GDM1 (cell line): Measurements from ENCODE around the gene PNN.
"Not testable (repeated sequence)": the region's sequence is repeated elsewhere in the genome, so short reads cannot be mapped to it uniquely, and the experiment has no call there.

ENCODE experiments used
- DNase-seq: peaks from one replicate; lab custom pipeline; 2025; lab: John Stamatoyannopoulos, UW

The PNN gene

GRCh38 chr14:39174560-39175444, at the start of gene PNN:
Gene PNN (plus strand): TSS chr14:39175254. CDS start chr14:39175280, 26 bp downstream.
- DNase-seq, result peak; percentile 99

- DNase-seq, result not testable (repeated sequence)
Observed at GRCh38 chr14:39137835-39138234, 37.2 kb upstream of the PNN start.

- no peak for DNase-seq
Observed at GRCh38 chr14:39138440-39138839, 36.6 kb upstream of the PNN start.

GRCh38 chr14:39140170-39140569, 34.9 kb upstream of the PNN start:
- DNase-seq, result no peak

- DNase-seq, result not testable (repeated sequence)
Observed at GRCh38 chr14:39141623-39142022, 33.4 kb upstream of the PNN start.

GRCh38 chr14:39143226-39143625, 31.8 kb upstream of the PNN start:
- DNase-seq, result not testable (repeated sequence)

GRCh38 chr14:39145266-39145966, 29.6 kb upstream of the PNN start:
- no peak for DNase-seq

GRCh38 chr14:39154594-39155189, 20.4 kb upstream of the PNN start:
- no peak for DNase-seq

GRCh38 chr14:39157491-39157890, 17.6 kb upstream of the PNN start:
- DNase-seq, result no peak

- no peak for DNase-seq
Observed at GRCh38 chr14:39158222-39158858, 16.7 kb upstream of the PNN start.

GRCh38 chr14:39160494-39160893, 14.6 kb upstream of the PNN start:
- no peak for DNase-seq

- not testable (repeated sequence) for DNase-seq
Observed at GRCh38 chr14:39167797-39168320, 7.2 kb upstream of the PNN start.

- no peak for DNase-seq
Observed at GRCh38 chr14:39168591-39168990, 6.5 kb upstream of the PNN start.

- no peak for DNase-seq
Observed at GRCh38 chr14:39169541-39169900, 5.5 kb upstream of the PNN start.

- no peak for DNase-seq
Observed at GRCh38 chr14:39173198-39173597, 1.9 kb upstream of the PNN start.

GRCh38 chr14:39175445-39176262, 600 bp downstream of the PNN start:
- DNase-seq, result peak; percentile 50

GRCh38 chr14:39176263-39177167, 1.5 kb downstream of the PNN start:
- no peak for DNase-seq

GRCh38 chr14:39177168-39177545, 2.1 kb downstream of the PNN start:
- no peak for DNase-seq

GRCh38 chr14:39179042-39179441, 4.0 kb downstream of the PNN start:
- no peak for DNase-seq

- DNase-seq, result no peak
Observed at GRCh38 chr14:39180553-39180952, 5.5 kb downstream of the PNN start.
